ENCODE measurements around the gene PKM.

Gene PKM

DNA sequence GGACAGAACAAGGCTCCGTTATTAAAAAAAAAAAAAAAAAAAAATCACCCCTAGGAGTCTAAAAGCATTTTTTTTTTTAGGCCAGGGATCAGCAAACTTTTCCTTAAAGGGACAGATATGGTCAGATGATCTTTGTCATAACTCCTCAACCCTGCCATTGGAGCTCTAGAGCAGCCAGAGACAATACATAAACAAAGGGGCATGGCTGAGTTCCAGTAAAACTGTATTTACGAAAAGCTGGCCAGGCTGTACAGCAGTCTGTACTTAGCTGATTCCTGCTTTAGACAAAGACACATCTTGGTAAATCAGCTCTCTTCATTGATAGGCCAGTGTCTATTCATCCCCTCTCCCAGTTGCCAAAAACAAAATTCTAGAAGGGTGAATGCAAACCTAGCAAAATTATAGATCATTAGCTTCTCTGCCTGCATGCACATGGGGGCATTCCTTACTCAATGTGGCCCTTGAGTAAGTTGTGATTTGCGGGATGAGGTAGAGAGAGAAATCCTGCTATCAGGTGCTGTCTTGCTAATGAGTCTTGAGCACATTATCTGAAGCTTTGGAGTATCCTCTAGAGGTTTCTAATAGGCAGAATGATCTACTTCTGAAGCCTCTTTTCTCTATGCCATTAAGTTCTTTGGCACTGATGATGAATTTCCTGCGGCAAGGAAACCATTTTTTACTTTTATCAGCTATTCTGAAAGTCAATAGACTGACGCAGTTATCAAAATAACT lies 77.6 kb downstream of the PKM start:
- DNase-seq = peak; percentile 41
